ENCODE results near the gene TGM1.

GRCh38 chr14:24261969-24262327 is 1.0 kb downstream of the TGM1 start:
- TF ChIP-seq MAX (IDR thresholded peaks at IDR 0.05) (no peak), CTCF (IDR thresholded peaks at IDR 0.05; ENCODE audit: low read depth, low read length, missing input control) (no peak), RAD21 (IDR thresholded peaks at IDR 0.05) (no peak), SP1 (IDR thresholded peaks at IDR 0.05) (no peak), TAF1 (conservative IDR thresholded peaks at IDR 0.05) (no peak), YY1 (IDR thresholded peaks at IDR 0.05) (no peak), HNF4G (IDR thresholded peaks at IDR 0.05) (no peak), EGR1 (IDR thresholded peaks at IDR 0.05; ENCODE audit: low read depth in 2 of 2) (no peak), FOXA1 (IDR thresholded peaks at IDR 0.05) (no peak), FOXA2 (IDR thresholded peaks at IDR 0.05) (no peak)
- TF ChIP-seq, protein P1, sequence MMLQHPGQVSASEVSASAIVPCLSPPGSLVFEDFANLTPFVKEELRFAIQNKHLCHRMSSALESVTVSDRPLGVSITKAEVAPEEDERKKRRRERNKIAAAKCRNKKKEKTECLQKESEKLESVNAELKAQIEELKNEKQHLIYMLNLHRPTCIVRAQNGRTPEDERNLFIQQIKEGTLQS (IDR thresholded peaks at IDR 0.05), result no peak

Measured in liver (tissue), 3 donors.